GM23338 (cell line): Measurements from ENCODE around the gene TMEM219. TPM values are rescaled to one million over a fixed set of nuclear protein-coding genes. Genes with fewer than 3 reads are reported as not detected.

Experiments used
- ATAC-seq: fragments of 200-7000 bp; cut with Tn5 transposase; 3 replicates; pipeline ENCODE4 v1.9.1; 2020
- DNase-seq: peaks from one replicate; pipeline ENCODE4 v3.0.0-alpha.2; 2015; ENCODE audit warnings: low spot score
- H2AFZ ChIP-seq: fragments of 200-600 bp; sonication (generic); 2 replicates; pipeline ENCODE4 v1.8.0; 2016; ENCODE audit warnings: antibody characterized with exemption, mild to moderate bottlenecking, moderate library complexity
- H3F3A ChIP-seq: fragments of 200-600 bp; sonication (generic); replicated peaks from 2 replicates; pipeline ENCODE4 v1.8.0; 2017; ENCODE audit warnings: antibody characterized with exemption, mixed run types, low read depth
- H3K27ac ChIP-seq: fragments of 200-600 bp; sonication (generic); 2 replicates; pipeline ENCODE4 v1.6.1; 2016; ENCODE audit warnings: low read depth
- H3K27me3 ChIP-seq: fragments of 200-600 bp; sonication (generic); 2 replicates; pipeline ENCODE4 v1.8.0; 2016; ENCODE audit warnings: mild to moderate bottlenecking, mixed run types, moderate library complexity; ENCODE audit not compliant: insufficient read depth
- H3K36me3 ChIP-seq: fragments of 200-600 bp; sonication (generic); 2 replicates; pipeline ENCODE4 v1.8.0; 2016; ENCODE audit warnings: mild to moderate bottlenecking; ENCODE audit not compliant: insufficient read depth
- H3K4me1 ChIP-seq: fragments of 200-600 bp; sonication (generic); 2 replicates; pipeline ENCODE4 v1.8.0; 2016; ENCODE audit warnings: mild to moderate bottlenecking, moderate library complexity; ENCODE audit not compliant: insufficient read depth
- H3K4me2 ChIP-seq: fragments of 200-600 bp; sonication (generic); 2 replicates; pipeline ENCODE4 v1.7.1; 2017; ENCODE audit warnings: mixed run types
- H3K4me3 ChIP-seq: fragments of 200-600 bp; sonication (generic); 2 replicates; pipeline ENCODE4 v1.6.1; 2016; ENCODE audit warnings: mixed run types
- H3K79me2 ChIP-seq: fragments of 200-600 bp; sonication (generic); replicated peaks from 2 replicates; pipeline ENCODE4 v1.8.0; 2017; ENCODE audit warnings: mild to moderate bottlenecking; ENCODE audit not compliant: insufficient read depth
- H3K9me2 ChIP-seq: fragments of 200-600 bp; sonication (generic); 2 replicates; pipeline ENCODE4 v1.8.0; 2017; ENCODE audit not compliant: insufficient read depth
- H4K20me1 ChIP-seq: fragments of 200-600 bp; sonication (generic); replicated peaks from 2 replicates; pipeline ENCODE4 v1.8.0; 2017; ENCODE audit warnings: mild to moderate bottlenecking; ENCODE audit not compliant: insufficient read depth
- H3K27ac Mint-ChIP-seq: 2 replicates; pipeline ENCODE4 v1.8.0; 2020; ENCODE audit warnings: inconsistent platforms, mild to moderate bottlenecking, moderate library complexity, mixed read lengths
- H3K27me3 Mint-ChIP-seq: 3 replicates; pipeline ENCODE4 v1.8.0; 2022; ENCODE audit warnings: low read depth, mild to moderate bottlenecking, moderate library complexity, mixed read lengths, inconsistent platforms; ENCODE audit not compliant: insufficient read depth, poor library complexity
- H3K36me3 Mint-ChIP-seq: 3 replicates; pipeline ENCODE4 v1.8.0; 2021; ENCODE audit warnings: low read depth, mild to moderate bottlenecking, inconsistent platforms, moderate library complexity, mixed read lengths
- H3K4me1 Mint-ChIP-seq: 3 replicates; pipeline ENCODE4 v1.8.0; 2020; ENCODE audit warnings: mild to moderate bottlenecking, inconsistent platforms, mixed read lengths
- H3K4me3 Mint-ChIP-seq: 3 replicates; pipeline ENCODE4 v1.8.0; 2021; ENCODE audit warnings: moderate library complexity, mild to moderate bottlenecking, inconsistent platforms, mixed read lengths
- H3K9me3 Mint-ChIP-seq: 3 replicates; pipeline ENCODE4 v1.8.0; 2020; ENCODE audit warnings: moderate library complexity, mild to moderate bottlenecking, inconsistent platforms, mixed read lengths
- CREB1 ChIP-seq: fragments of 250-450 bp; sonication (Bioruptor Pico); IDR thresholded peaks from 2 replicates; pipeline ENCODE4 v1.5.0; 2020; ENCODE audit warnings: low read depth, mild to moderate bottlenecking, moderate library complexity
- CTCF ChIP-seq, 2 experiments: fragments of 200-600 bp in 1 of 2; sonication (generic) in 1 of 2; conservative IDR thresholded peaks; 2 replicates each; pipeline versions ENCODE4 v1.5.1 to v1.6.1; 2016 to 2017; ENCODE audit warnings: antibody characterized with exemption in 2 of 2, low read depth in 2 of 2, mild to moderate bottlenecking in 2 of 2, moderate library complexity in 1 of 2
- ETS1 ChIP-seq: IDR thresholded peaks from 2 replicates; pipeline ENCODE4 v1.6.1; 2016; ENCODE audit warnings: antibody characterized with exemption
- EZH2 ChIP-seq: fragments of 200-600 bp; sonication (generic); IDR thresholded peaks from one replicate; pipeline ENCODE4 v1.8.0; 2017; ENCODE audit warnings: antibody characterized with exemption, mild to moderate bottlenecking, low read depth; ENCODE audit not compliant: unreplicated experiment
- EZH2phosphoT487 ChIP-seq: fragments of 200-600 bp; sonication (generic); IDR thresholded peaks from one replicate; pipeline ENCODE4 v1.8.1; 2018; ENCODE audit warnings: antibody characterized with exemption; ENCODE audit not compliant: unreplicated experiment
- POLR2AphosphoS5 ChIP-seq: IDR thresholded peaks from 2 replicates; pipeline ENCODE4 v1.6.1; 2016; ENCODE audit warnings: antibody characterized with exemption, low read depth
- STAT1 ChIP-seq: IDR thresholded peaks from one replicate; pipeline ENCODE4 v1.6.1; 2016; ENCODE audit warnings: antibody characterized with exemption; ENCODE audit not compliant: unreplicated experiment
- polyA plus RNA-seq: library from polyadenylated mRNA; unstranded; fragments of >200 nt; fragmentation: Nextera tagmentation; extraction: Ambion mirVana; gene quantifications from 2 replicates; pipeline ENCODE4 v1.2.1, GENCODE V29; 2016
- total RNA-seq: library from RNA; depleted of rRNA; stranded (reverse); fragments of >200 nt; shearing (Covaris generic); gene quantifications from 2 replicates; pipeline ENCODE4 v1.2.3, GENCODE V29; 2014
- TF ChIP-seq, protein P1 (sequence below): fragments of 250-450 bp; sonication (Bioruptor Pico); IDR thresholded peaks from 2 replicates; pipeline ENCODE4 v1.5.0; 2020; ENCODE audit warnings: mild to moderate bottlenecking, moderate library complexity

The TMEM219 gene
- total and polyA plus RNA-seq, 2 experiments from 2014 or later, result 50.0 to 82.3 TPM

GRCh38 chr16:29999605-30000004 is 37.7 kb downstream of the TMEM219 start:
- H2AFZ ChIP-seq, result no peak overlapping the region
- H3K9me2 ChIP-seq, result no peaks in the 10 kb centered on the region
- H3K4me3 ChIP-seq, result no peak overlapping the region
- peaks cover 17% of the 10 kb centered on the region for H3F3A ChIP-seq
- no peak overlapping the region for H3K27ac Mint-ChIP-seq
- peaks cover 10% of the 10 kb centered on the region; the same call in 1 of the 2 replicates for H4K20me1 ChIP-seq
- H3K4me3 Mint-ChIP-seq, result no peak overlapping the region; the same call in 2 of the 3 replicates
- DNase-seq (no peak), ATAC-seq (no peak)
- peaks cover 28% of the 10 kb centered on the region for H3K4me1 ChIP-seq
- peaks cover 47% of the 10 kb centered on the region for H3K4me1 Mint-ChIP-seq
- H3K27ac ChIP-seq, result no peak overlapping the region
- no peaks in the 10 kb centered on the region for H3K27me3 ChIP-seq
- peaks cover 2% of the 10 kb centered on the region; the same call in 2 of the 3 replicates for H3K9me3 Mint-ChIP-seq
- peaks cover 7% of the 10 kb centered on the region; the same call in 1 of the 2 replicates for H3K79me2 ChIP-seq
- peaks cover 33% of the 10 kb centered on the region for H3K36me3 Mint-ChIP-seq
- H3K27me3 Mint-ChIP-seq, result peaks cover 22% of the 10 kb centered on the region
- H3K36me3 ChIP-seq, result peaks cover 5% of the 10 kb centered on the region; the same call in 1 of the 2 replicates
- TF ChIP-seq POLR2AphosphoS5 (no peak), CTCF (conservative IDR thresholded peaks at IDR 0.05; ENCODE audit: low read depth in 2 of 2) (no peak), EZH2phosphoT487 (no peak), ETS1 (no peak), EZH2 (no peak), CREB1 (CRISPR knock-in tag) (no peak), STAT1 (no peak)
- TF ChIP-seq, protein P1, sequence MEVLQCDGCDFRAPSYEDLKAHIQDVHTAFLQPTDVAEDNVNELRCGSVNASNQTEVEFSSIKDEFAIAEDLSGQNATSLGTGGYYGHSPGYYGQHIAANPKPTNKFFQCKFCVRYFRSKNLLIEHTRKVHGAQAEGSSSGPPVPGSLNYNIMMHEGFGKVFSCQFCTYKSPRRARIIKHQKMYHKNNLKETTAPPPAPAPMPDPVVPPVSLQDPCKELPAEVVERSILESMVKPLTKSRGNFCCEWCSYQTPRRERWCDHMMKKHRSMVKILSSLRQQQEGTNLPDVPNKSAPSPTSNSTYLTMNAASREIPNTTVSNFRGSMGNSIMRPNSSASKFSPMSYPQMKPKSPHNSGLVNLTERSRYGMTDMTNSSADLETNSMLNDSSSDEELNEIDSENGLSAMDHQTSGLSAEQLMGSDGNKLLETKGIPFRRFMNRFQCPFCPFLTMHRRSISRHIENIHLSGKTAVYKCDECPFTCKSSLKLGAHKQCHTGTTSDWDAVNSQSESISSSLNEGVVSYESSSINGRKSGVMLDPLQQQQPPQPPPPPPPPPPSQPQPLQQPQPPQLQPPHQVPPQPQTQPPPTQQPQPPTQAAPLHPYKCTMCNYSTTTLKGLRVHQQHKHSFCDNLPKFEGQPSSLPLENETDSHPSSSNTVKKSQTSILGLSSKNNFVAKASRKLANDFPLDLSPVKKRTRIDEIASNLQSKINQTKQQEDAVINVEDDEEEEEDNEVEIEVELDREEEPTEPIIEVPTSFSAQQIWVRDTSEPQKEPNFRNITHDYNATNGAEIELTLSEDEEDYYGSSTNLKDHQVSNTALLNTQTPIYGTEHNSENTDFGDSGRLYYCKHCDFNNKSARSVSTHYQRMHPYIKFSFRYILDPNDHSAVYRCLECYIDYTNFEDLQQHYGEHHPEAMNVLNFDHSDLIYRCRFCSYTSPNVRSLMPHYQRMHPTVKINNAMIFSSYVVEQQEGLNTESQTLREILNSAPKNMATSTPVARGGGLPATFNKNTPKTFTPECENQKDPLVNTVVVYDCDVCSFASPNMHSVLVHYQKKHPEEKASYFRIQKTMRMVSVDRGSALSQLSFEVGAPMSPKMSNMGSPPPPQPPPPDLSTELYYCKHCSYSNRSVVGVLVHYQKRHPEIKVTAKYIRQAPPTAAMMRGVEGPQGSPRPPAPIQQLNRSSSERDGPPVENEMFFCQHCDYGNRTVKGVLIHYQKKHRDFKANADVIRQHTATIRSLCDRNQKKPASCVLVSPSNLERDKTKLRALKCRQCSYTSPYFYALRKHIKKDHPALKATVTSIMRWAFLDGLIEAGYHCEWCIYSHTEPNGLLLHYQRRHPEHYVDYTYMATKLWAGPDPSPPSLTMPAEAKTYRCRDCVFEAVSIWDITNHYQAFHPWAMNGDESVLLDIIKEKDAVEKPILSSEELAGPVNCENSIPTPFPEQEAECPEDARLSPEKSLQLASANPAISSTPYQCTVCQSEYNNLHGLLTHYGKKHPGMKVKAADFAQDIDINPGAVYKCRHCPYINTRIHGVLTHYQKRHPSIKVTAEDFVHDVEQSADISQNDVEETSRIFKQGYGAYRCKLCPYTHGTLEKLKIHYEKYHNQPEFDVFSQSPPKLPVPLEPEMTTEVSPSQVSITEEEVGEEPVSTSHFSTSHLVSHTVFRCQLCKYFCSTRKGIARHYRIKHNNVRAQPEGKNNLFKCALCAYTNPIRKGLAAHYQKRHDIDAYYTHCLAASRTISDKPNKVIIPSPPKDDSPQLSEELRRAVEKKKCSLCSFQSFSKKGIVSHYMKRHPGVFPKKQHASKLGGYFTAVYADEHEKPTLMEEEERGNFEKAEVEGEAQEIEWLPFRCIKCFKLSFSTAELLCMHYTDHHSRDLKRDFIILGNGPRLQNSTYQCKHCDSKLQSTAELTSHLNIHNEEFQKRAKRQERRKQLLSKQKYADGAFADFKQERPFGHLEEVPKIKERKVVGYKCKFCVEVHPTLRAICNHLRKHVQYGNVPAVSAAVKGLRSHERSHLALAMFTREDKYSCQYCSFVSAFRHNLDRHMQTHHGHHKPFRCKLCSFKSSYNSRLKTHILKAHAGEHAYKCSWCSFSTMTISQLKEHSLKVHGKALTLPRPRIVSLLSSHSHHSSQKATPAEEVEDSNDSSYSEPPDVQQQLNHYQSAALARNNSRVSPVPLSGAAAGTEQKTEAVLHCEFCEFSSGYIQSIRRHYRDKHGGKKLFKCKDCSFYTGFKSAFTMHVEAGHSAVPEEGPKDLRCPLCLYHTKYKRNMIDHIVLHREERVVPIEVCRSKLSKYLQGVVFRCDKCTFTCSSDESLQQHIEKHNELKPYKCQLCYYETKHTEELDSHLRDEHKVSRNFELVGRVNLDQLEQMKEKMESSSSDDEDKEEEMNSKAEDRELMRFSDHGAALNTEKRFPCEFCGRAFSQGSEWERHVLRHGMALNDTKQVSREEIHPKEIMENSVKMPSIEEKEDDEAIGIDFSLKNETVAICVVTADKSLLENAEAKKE (CRISPR knock-in tag), result no peak
- no peak overlapping the region for H3K4me2 ChIP-seq
